ENCODE results near the gene GDF7. TPM values are rescaled to one million over a fixed set of nuclear protein-coding genes. Genes with fewer than 3 reads are reported as not detected.

The GDF7 gene
- total and polyA plus RNA-seq, 2 of the 8 experiments (the other 6 are each of a cell fraction or from before 2014, with no cell fraction given) = 0.04 to 0.06 TPM

DNA sequence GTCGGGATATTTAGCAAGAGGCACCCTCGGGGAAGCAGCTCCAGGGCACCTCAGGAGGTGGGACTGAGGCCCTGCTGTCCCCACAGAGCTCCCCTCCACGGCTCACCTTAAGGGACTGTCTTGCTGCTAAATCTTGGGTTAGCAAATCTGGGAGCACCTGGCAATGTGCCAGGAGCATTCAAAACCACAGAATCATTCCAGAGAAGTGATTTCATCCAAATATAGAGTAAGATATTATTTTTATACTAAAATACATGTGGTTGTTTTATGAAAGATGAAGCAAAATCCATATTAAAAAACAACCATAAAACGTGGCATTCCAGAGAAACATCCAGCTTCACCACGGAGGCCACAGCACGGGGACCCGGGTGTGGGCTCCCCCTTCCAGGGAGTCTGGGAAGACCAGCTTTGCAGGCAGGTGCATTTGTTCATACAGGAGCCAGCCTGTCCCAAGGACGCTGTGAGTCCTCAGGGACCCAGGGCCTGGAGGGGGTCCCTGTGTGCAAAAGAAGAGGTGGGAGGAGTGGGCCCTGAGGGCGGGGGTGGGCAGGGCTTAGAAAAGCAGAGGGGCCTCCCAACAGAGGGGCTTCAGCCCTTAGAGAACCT is 32.3 kb upstream of the GDF7 start:
- 95% methylated on average over 8 of the region's 9 CpGs; no CpG with 5 or more reads in 1 of the 2 experiments for WGBS, 2 experiments (ENCODE audit: extremely low coverage in 1 of 2, insufficient coverage in 1 of 2, insufficient read length in 1 of 2, insufficient replicate concordance in 2 of 2, low coverage in 1 of 2, low lambda C conversion rate in 2 of 2, missing lambda C conversion rate in 1 of 2)
- H3K9ac ChIP-seq (replicated peaks in 1 of 4; ENCODE audit: extremely low read depth in 1 of 4, low read depth in 3 of 4, low read length in 3 of 4) = no peak overlapping the region

More for the DNA sequence above, 32.3 kb upstream of the GDF7 start:
- ChIA-PET CTCF (ENCODE audit: partially characterized antibody) (interaction anchor here (0.7 to 17.7 kb wide), 38 partner anchors 8 to 1158 kb away, joined by 3 to 367 read pairs (median 7); partner anchors contain the start of genes HS1BP3 and RHOB), POLR2A (ENCODE audit: partially characterized antibody) (interaction anchor here (0.6 to 4.8 kb wide), 4 partner anchors 29 to 192 kb away, joined by 3 to 57 read pairs (median 4); partner anchors contain the start of gene RHOB)
- Histone ChIP-seq H3K27ac (ENCODE audit: low read depth, low read length) (no peak overlapping the region), H3K79me2 (ENCODE audit: control insufficient read depth in 1 of 2, insufficient read depth in 2 of 2, low read length in 2 of 2) (no peaks in the 10 kb centered on the region), H3K23me2 (ENCODE audit: low read depth, low read length) (no peaks in the 10 kb centered on the region), H3K23ac (ENCODE audit: insufficient read length) (no peak overlapping the region), H4K8ac (ENCODE audit: extremely low read depth, insufficient read depth, low read length) (no peak overlapping the region), H3K18ac (ENCODE audit: extremely low read depth, low read length) (no peak overlapping the region), H3K36me3 (ENCODE audit: control insufficient read depth in 2 of 4, insufficient read depth in 4 of 4, low read length in 3 of 4) (no peaks in the 10 kb centered on the region), H4K91ac (replicated peaks; ENCODE audit: insufficient read length, low read length) (no peak overlapping the region), H3K14ac (ENCODE audit: insufficient read length) (no peak overlapping the region), H2AK5ac (ENCODE audit: low read depth, low read length) (no peak overlapping the region), H3K4me1 (replicated peaks in 1 of 4; ENCODE audit: control insufficient read depth in 3 of 4, insufficient read depth in 4 of 4, low read length in 3 of 4) (peaks cover 0 to 8% (median 3%) of the 10 kb centered on the region in 4 experiments; a peak in 4 of 7 replicates), H3K56ac (replicated peaks; ENCODE audit: insufficient read length, low read depth, low read length) (no peak overlapping the region), H3K4me2 (ENCODE audit: insufficient read depth in 1 of 2, low read depth in 2 of 2, low read length in 2 of 2) (no peak overlapping the region), H4K5ac (ENCODE audit: insufficient read length, low read depth, low read length) (no peak overlapping the region), H2BK20ac (ENCODE audit: low read length) (no peak overlapping the region), H2BK120ac (replicated peaks; ENCODE audit: low read depth, low read length) (no peak overlapping the region), H3K79me1 (ENCODE audit: low read depth, low read length) (peaks cover 3% of the 10 kb centered on the region), H2BK12ac (ENCODE audit: low read depth, low read length) (no peak overlapping the region), H2BK5ac (ENCODE audit: low read depth, low read length) (no peak overlapping the region), H3K4me3 (ENCODE audit: extremely low read depth in 1 of 4, insufficient read depth in 2 of 4, low read depth in 3 of 4, low read length in 4 of 4) (no peak overlapping the region), H3K9me3 (ENCODE audit: insufficient read depth in 2 of 2, low read depth in 1 of 2, low read length in 1 of 2) (no peaks in the 10 kb centered on the region), H3K4ac (replicated peaks; ENCODE audit: insufficient read length, low read depth, low read length) (no peak overlapping the region), H4K20me1 (replicated peaks in 1 of 2; ENCODE audit: control insufficient read depth in 1 of 2, insufficient read depth in 2 of 2, low read length in 2 of 2) (no peaks in the 10 kb centered on the region), H3K27me3 (replicated peaks in 1 of 4; ENCODE audit: control insufficient read depth in 3 of 4, extremely low read depth in 1 of 4, insufficient read depth in 3 of 4, low read length in 3 of 4) (no peaks in the 10 kb centered on the region), H2AFZ (ENCODE audit: low read length) (no peak overlapping the region), H2BK15ac (ENCODE audit: low read length) (no peak overlapping the region)
- DNase-seq (ENCODE audit: low read depth in 1 of 2, low spot score in 2 of 2) = no peak
- TF ChIP-seq RFX5 (IDR thresholded peaks at IDR 0.05; ENCODE audit: borderline replicate concordance, low read depth, low read length) = no peak
- no peak for TF ChIP-seq MAFK (IDR thresholded peaks at IDR 0.05; ENCODE audit: low read depth, low read length)
- TF ChIP-seq CBX8 (IDR thresholded peaks at IDR 0.05; ENCODE audit: borderline replicate concordance, low read depth, low read length) = no peak
- TF ChIP-seq TCF12 (IDR thresholded peaks at IDR 0.05; ENCODE audit: low read depth, low read length) = no peak
- no peak for FAIRE-seq

Data from H1 (cell line).